Left lung (tissue), 10 donors: ENCODE results near the gene TWIST2. TPM values are rescaled to one million over a fixed set of nuclear protein-coding genes. Genes with fewer than 3 reads are reported as not detected.
A peak's percentile ranks its signal among the peaks of the same experiment; 100 is the strongest.

Experiments used
- ATAC-seq: fragments of 200-7000 bp; cut with Tn5 transposase; one replicate; pipeline ENCODE4 v1.9.1; 2020; ENCODE audit warnings: moderate library complexity
- DNase-seq, 4 donors: peaks; one replicate each; pipeline ENCODE4 v3.0.0-alpha.2; 2013 to 2020
- H3K27ac ChIP-seq, 2 donors: fragments of 200-600 bp; sonication (generic) in 1 of 2; one replicate each; pipeline versions ENCODE4 v1.5.0 to v1.8.0; 2020 to 2021
- H3K27me3 ChIP-seq, 2 donors: fragments of 200-600 bp; sonication (generic) in 1 of 2; one replicate each; pipeline versions ENCODE4 v1.5.0 to v1.8.0; 2020 to 2021
- H3K36me3 ChIP-seq, 2 donors: fragments of 200-600 bp; sonication (generic) in 1 of 2; one replicate each; pipeline versions ENCODE4 v1.5.0 to v1.8.0; 2020 to 2021
- H3K4me1 ChIP-seq, 2 donors: fragments of 200-600 bp; one replicate each; pipeline ENCODE4 v1.8.0; 2021
- H3K4me3 ChIP-seq, 2 donors: fragments of 200-600 bp; sonication (generic) in 1 of 2; one replicate each; pipeline versions ENCODE4 v1.5.0 to v1.8.0; 2020 to 2021; ENCODE audit warnings: mild to moderate bottlenecking in 1 of 2
- H3K9me3 ChIP-seq, 2 donors: fragments of 200-600 bp; sonication (generic) in 1 of 2; one replicate each; pipeline versions ENCODE4 v1.5.0 to v1.8.0; 2020 to 2021
- CTCF ChIP-seq, 2 donors: fragments of 200-600 bp; sonication (generic) in 1 of 2; IDR thresholded peaks; one replicate each; pipeline versions ENCODE4 v1.5.0 to v1.8.0; 2021; ENCODE audit warnings: antibody characterized with exemption in 2 of 2
- intact Hi-C, 2 donors: fragments of 100-400 bp; cut with DNase I; formaldehyde crosslinking; loops; one replicate each; pipeline versions ENCODE4 v1.11.2 to v1.14.2; 2022
- polyA plus RNA-seq, 6 donors: library from polyadenylated mRNA; unstranded; fragments of 120-200 nt; gene quantifications; one replicate each; pipeline ENCODE4 v1.2.1, GENCODE V29; 2013; ENCODE audit not compliant: insufficient read length in 6 of 6
- total RNA-seq, 2 donors: library from RNA; stranded (reverse); fragmentation: NEBNext Ultra II Directional; extraction: Animal tissue kit (Norgen Biotek cat#: 25700); gene quantifications; one replicate each; pipeline ENCODE4 v1.2.1, GENCODE V29; 2021
- donor health status: DM: no; HTN: yes; CAD: no.
- donor health status: DM: no; HTN: no; CAD: no.

Gene TWIST2
- total and polyA plus RNA-seq, 8 donors: 4.0 to 12.8 (median 5.3) TPM

- no peak overlapping the region for H3K27ac ChIP-seq
- no peak for TF ChIP-seq CTCF (IDR thresholded peaks at IDR 0.05)
- DNase-seq (no peak), ATAC-seq (no peak)
- H3K27me3 ChIP-seq: peaks cover 0 to 23% of the 10 kb centered on the region in 2 donors
- peaks cover 15 to 36% of the 10 kb centered on the region in 2 donors for H3K4me1 ChIP-seq
- no peaks in the 10 kb centered on the region for H3K9me3 ChIP-seq
- no peaks in the 10 kb centered on the region for H3K36me3 ChIP-seq
- intact Hi-C loops: no loop called here
- H3K4me3 ChIP-seq: no peak overlapping the region
Observed at GRCh38 chr2:238862701-238863100, 14.8 kb downstream of the TWIST2 start.

DNA sequence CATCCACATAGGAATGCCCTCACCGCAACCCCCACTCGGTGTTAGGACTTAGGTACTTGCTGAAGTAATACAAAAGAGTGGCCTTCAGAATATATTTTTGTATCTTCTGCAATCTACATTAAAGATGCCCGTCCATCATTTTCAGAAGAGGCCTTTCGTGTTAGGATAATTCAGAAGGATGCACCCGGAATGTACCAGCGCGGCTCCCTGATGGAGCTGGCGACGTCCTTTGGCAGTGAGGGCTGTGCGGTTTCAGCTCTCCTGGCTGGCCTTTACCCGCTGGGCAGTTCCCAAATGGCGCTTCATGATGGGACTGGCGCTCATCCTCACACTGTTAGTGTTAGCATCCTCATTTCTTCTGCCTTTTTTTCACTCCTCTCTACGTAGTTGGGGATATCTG lies 15.3 kb downstream of the TWIST2 start:
- intact Hi-C loops: no loop called here
- Histone ChIP-seq H3K36me3 (no peaks in the 10 kb centered on the region), H3K4me1 (peaks cover 15 to 33% of the 10 kb centered on the region in 2 donors), H3K4me3 (no peak overlapping the region), H3K27me3 (peaks cover 0 to 23% of the 10 kb centered on the region in 2 donors), H3K9me3 (no peaks in the 10 kb centered on the region), H3K27ac (peak overlapping the region in 1 of 2 donors; percentile 78)
- DNase-seq: no peak
- TF ChIP-seq CTCF (IDR thresholded peaks at IDR 0.05): no peak
- no peak for ATAC-seq

DNA sequence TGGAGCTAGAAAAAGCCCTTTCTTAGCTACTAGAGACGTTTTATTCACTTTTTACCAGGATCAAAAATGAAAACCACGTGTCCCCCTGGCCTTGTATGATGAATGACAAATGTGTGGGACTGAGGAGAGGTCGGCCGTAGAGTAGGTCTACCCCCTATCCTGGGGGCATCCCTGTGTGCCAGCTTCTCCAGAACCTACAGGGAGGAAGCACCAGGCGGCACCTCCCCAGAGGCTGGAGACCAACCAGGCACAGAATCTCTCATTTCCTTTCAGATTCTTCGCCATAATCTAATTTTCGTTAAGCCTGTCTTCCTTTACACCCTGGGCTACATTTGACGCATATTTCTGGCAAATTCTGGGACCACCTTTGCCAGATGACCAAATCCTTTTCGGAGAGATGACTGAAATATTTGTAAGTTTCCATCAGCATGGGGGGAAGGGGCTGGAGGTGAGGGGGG lies 15.9 kb downstream of the TWIST2 start:
- no peak overlapping the region for H3K4me3 ChIP-seq
- DNase-seq (no peak), ATAC-seq (no peak)
- TF ChIP-seq CTCF (IDR thresholded peaks at IDR 0.05): no peak
- no peaks in the 10 kb centered on the region for H3K36me3 ChIP-seq
- intact Hi-C loops: no loop called here
- H3K9me3 ChIP-seq: no peaks in the 10 kb centered on the region
- H3K27me3 ChIP-seq: peaks cover 0 to 23% of the 10 kb centered on the region in 2 donors
- H3K4me1 ChIP-seq: peaks cover 18 to 35% of the 10 kb centered on the region in 2 donors
- peak overlapping the region; percentile 76 to 78 for H3K27ac ChIP-seq

DNA sequence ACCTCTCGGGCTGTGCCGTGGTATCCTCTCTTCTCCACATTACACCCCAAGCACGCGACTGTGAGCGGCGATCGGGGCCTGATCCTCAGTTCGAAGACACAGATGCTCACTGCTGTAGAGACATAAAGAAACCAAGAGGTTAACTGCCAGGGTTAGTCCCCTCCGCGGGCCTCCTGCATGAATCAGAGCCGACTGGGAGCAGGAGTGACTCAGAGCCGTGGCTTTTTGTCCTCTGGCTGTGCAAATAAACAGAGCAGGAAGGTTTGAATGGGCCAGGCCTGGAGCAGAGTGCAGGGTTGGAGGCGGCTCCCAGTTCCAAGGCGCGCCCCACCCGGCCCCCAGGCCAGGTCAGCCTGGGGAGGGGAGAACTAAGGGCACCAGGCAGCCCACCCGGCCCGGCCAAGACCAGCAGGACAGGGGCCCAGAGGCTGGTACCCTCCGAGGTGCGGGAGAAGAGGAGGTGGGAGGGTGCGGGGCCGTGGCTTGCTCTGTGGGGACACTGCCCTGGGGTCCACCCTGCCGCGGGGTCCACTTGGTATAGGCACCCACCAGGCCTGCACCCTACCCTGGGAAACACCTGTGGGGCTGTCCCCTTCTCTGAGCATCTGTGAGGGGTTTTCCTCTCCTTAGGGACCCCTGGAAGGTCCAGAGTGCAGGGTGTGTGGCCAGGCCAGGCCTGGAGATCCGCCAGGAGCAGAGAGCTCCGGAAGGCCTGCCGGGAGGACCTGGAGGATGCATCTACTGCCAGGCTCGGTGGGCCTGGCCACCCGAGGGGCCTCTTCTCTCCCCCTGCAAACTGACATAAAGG lies 16.5 kb downstream of the TWIST2 start:
- peak; percentile 42 to 89 (median 85) for DNase-seq
- Histone ChIP-seq H3K9me3 (no peaks in the 10 kb centered on the region), H3K27ac (peak overlapping the region; percentile 76 to 78), H3K36me3 (no peaks in the 10 kb centered on the region), H3K4me1 (peaks cover 20 to 35% of the 10 kb centered on the region in 2 donors), H3K4me3 (no peak overlapping the region), H3K27me3 (peaks cover 0 to 23% of the 10 kb centered on the region in 2 donors)
- peak; percentile 94 for ATAC-seq
- TF ChIP-seq CTCF (IDR thresholded peaks at IDR 0.05): no peak
- intact Hi-C loops: no loop called here

DNA sequence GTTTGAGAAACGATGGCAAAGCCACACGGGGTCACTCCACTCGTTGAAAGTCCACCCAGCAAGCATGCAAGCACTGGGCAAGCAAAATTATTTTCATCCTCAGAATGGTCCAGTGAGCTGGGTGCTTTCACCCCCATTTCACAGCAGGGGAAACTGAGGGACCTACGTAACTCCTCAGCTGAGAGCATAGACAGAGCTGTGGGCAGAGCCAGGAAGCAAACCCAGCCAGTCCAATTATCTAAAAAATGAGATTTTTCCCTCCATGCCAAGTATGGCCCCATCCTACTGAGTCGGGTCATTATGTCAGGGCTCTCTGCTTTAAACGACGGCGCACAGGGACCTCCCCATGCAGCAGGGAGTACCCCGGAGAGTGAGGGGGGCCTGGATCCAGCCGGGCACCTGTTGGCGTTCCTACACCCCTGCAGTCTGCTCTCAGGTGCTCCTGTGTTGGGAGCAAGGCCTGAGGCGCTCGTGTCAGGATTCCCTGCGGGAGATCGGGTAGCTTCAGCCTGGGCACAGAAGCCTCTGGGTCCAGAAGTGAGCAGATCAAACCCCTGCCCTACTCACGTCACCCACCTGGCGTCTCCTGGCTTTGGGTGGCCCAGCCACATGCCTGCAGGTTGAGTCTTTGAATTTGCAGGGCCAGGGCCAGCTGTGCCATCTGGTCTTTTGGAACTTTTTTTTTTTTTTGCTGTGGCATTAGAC lies 17.3 kb downstream of the TWIST2 start:
- ATAC-seq: no peak
- H3K27ac ChIP-seq: peak overlapping the region; percentile 76 to 78
- no peaks in the 10 kb centered on the region for H3K36me3 ChIP-seq
- TF ChIP-seq CTCF (IDR thresholded peaks at IDR 0.05): no peak
- peak in 1 of 4 donors; percentile 56 for DNase-seq
- H3K4me3 ChIP-seq: no peak overlapping the region
- no peaks in the 10 kb centered on the region for H3K9me3 ChIP-seq
- H3K4me1 ChIP-seq: peaks cover 20 to 35% of the 10 kb centered on the region in 2 donors
- intact Hi-C loops: no loop called here
- peaks cover 0 to 17% of the 10 kb centered on the region in 2 donors for H3K27me3 ChIP-seq
